Endothelial cell of umbilical vein (primary cell): ENCODE measurements around the gene NUMA1. TPM values are rescaled to one million over a fixed set of nuclear protein-coding genes. Genes with fewer than 3 reads are reported as not detected.

Experiments
- BruUV-seq: library from RNA; stranded (reverse); fragments of 400-500 nt; replicated peaks from 2 replicates; lab custom pipeline; 2021; lab: Mats Ljungman, UMichigan
- CTCF ChIA-PET: fragments of 300-600, 350-600 bp; sonication (Branson Sonifier 250); formaldehyde crosslinking; loops from one replicate; lab custom pipeline; 2021; ENCODE audit warnings: antibody characterized with exemption, inconsistent platforms; lab: Charles Lee
- POLR2A ChIA-PET: fragments of 300-600, 350-600 bp; sonication (Branson Sonifier 250); formaldehyde crosslinking; loops from one replicate; lab custom pipeline; 2021; ENCODE audit warnings: antibody characterized with exemption, inconsistent platforms; lab: Charles Lee
- DNase-seq: peaks from one replicate; pipeline ENCODE4 v3.0.0-alpha.2; 2011; ENCODE audit warnings: low read depth, low spot score
- FAIRE-seq: peaks from 2 replicates; lab custom pipeline; 2011; peaks lifted over from hg19 to GRCh38; lab: Jason Lieb, UNC
- H2AFZ ChIP-seq: 2 replicates; pipeline ENCODE4 v1.6.0; 2012; ENCODE audit warnings: low read depth, low read length, control low read depth, inconsistent platforms
- H3K27ac ChIP-seq: 2 replicates; pipeline ENCODE4 v1.5.1; 2011; ENCODE audit warnings: low read depth, mild to moderate bottlenecking, control low read depth, low read length, moderate library complexity; ENCODE audit not compliant: insufficient read depth
- H3K27me3 ChIP-seq, 2 experiments: 2 replicates each; pipeline versions ENCODE4 v1.6.0 to v1.6.1; 2011; ENCODE audit warnings: low read length in 2 of 2, mixed read lengths in 1 of 2; ENCODE audit not compliant: control insufficient read depth in 2 of 2, insufficient read depth in 2 of 2
- H3K36me3 ChIP-seq, 2 experiments: 2 replicates in 1 of 2; 3 replicates in 1 of 2; pipeline ENCODE4 v1.5.1; 2011; ENCODE audit warnings: low read length in 2 of 2, mild to moderate bottlenecking in 1 of 2, moderate library complexity in 1 of 2; ENCODE audit not compliant: control insufficient read depth in 2 of 2, insufficient read depth in 2 of 2; ENCODE audit errors: extremely low read depth in 1 of 2
- H3K4me1 ChIP-seq: 3 replicates; pipeline ENCODE4 v1.5.1; 2011; ENCODE audit warnings: mild to moderate bottlenecking, low read length; ENCODE audit not compliant: control insufficient read depth, insufficient read depth; ENCODE audit errors: extremely low read depth
- H3K4me2 ChIP-seq: 2 replicates; pipeline ENCODE4 v1.6.1; 2011; ENCODE audit warnings: low read length, control low read depth, mixed read lengths; ENCODE audit not compliant: insufficient read depth
- H3K4me3 ChIP-seq, 3 experiments: fragments of 200-600 bp in 1 of 3; sonication (generic), shearing (Covaris generic) in 1 of 3; replicated peaks in 1 of 3; 2 replicates each; pipeline ENCODE4 v1.5.1; 2011 to 2016; ENCODE audit warnings: control low read depth in 3 of 3, low read length in 3 of 3, mild to moderate bottlenecking in 2 of 3, inconsistent platforms in 1 of 3, low read depth in 1 of 3, moderate library complexity in 1 of 3; ENCODE audit not compliant: insufficient read depth in 1 of 3
- H3K79me2 ChIP-seq: 2 replicates; pipeline ENCODE4 v1.6.0; 2012; ENCODE audit warnings: low read length, inconsistent platforms; ENCODE audit not compliant: control insufficient read depth, insufficient read depth
- H3K9ac ChIP-seq: replicated peaks from 2 replicates; pipeline ENCODE3; 2011; ENCODE audit warnings: low read length, control low read depth; ENCODE audit not compliant: insufficient read depth; ENCODE audit errors: extremely low read depth
- H3K9me1 ChIP-seq: replicated peaks from 3 replicates; pipeline ENCODE4 v1.6.0; 2011; ENCODE audit warnings: mild to moderate bottlenecking, low read length; ENCODE audit not compliant: control insufficient read depth, insufficient read depth; ENCODE audit errors: extremely low read depth
- H3K9me3 ChIP-seq: replicated peaks from 2 replicates; pipeline ENCODE4 v1.5.1; 2012; ENCODE audit warnings: low read length, inconsistent platforms; ENCODE audit not compliant: control insufficient read depth, insufficient read depth
- H4K20me1 ChIP-seq: replicated peaks from 2 replicates; pipeline ENCODE3; 2011; ENCODE audit warnings: mild to moderate bottlenecking, low read length; ENCODE audit not compliant: control insufficient read depth, insufficient read depth; ENCODE audit errors: extremely low read depth
- EZH2 ChIP-seq: IDR thresholded peaks from 2 replicates; pipeline ENCODE4 v1.6.1; 2012; ENCODE audit warnings: borderline replicate concordance, low read depth, mild to moderate bottlenecking, moderate library complexity, low read length, inconsistent platforms; ENCODE audit not compliant: severe bottlenecking
- FOS ChIP-seq: IDR thresholded peaks from 2 replicates; pipeline ENCODE4 v1.6.1; 2011; ENCODE audit warnings: mild to moderate bottlenecking, low read length, moderate library complexity, borderline replicate concordance; ENCODE audit not compliant: insufficient read depth
- GATA2 ChIP-seq: IDR thresholded peaks from 2 replicates; pipeline ENCODE4 v1.7.0; 2011; ENCODE audit warnings: low read depth, mild to moderate bottlenecking, moderate library complexity, mixed read lengths, low read length; ENCODE audit not compliant: insufficient read length, insufficient read depth
- JUN ChIP-seq: IDR thresholded peaks from 2 replicates; pipeline ENCODE4 v1.6.1; 2011; ENCODE audit warnings: borderline replicate concordance, low read depth; ENCODE audit not compliant: insufficient read length, insufficient read depth
- MYC ChIP-seq: IDR thresholded peaks from one replicate; pipeline ENCODE4 v1.6.1; 2011; ENCODE audit warnings: mild to moderate bottlenecking, low read depth, low read length
- POLR2A ChIP-seq: IDR thresholded peaks from 2 replicates; pipeline ENCODE4 v1.6.1; 2012; ENCODE audit warnings: low read depth, mild to moderate bottlenecking, control low read depth, low read length
- POLR2AphosphoS5 ChIP-seq: IDR thresholded peaks from 2 replicates; pipeline ENCODE4 v1.6.1; 2012; ENCODE audit warnings: low read depth, mild to moderate bottlenecking, control low read depth, low read length, moderate library complexity; ENCODE audit not compliant: insufficient read depth
- dilution Hi-C: fragments of 300-500 bp; cut with MboI; formaldehyde crosslinking; loops from one replicate; pipeline ENCODE4 v1.15.0; 2019; ENCODE audit warnings: low sequenced_read_pairs; ENCODE audit not compliant: extremely low pct_ligation_motif_present
- intact Hi-C: fragments of 100-400 bp; cut with micrococcal nuclease; formaldehyde crosslinking; loops from one replicate; pipeline ENCODE4 v1.10.0; 2022
- polyA plus RNA-seq, 4 experiments: library from polyadenylated mRNA; depleted of rRNA in 3 of 4; stranded (reverse) in 3 of 4; unstranded in 1 of 4; fragments of >200 nt; gene quantifications; 2 replicates each; pipeline versions ENCODE4 v1.2.1 to v1.2.3, GENCODE V29; 2011 to 2012; ENCODE audit warnings: missing spikeins in 1 of 4
- total RNA-seq: library from RNA; stranded (reverse); gene quantifications from 2 replicates; pipeline ENCODE4 v1.2.3, GENCODE V29; 2021
- TF ChIP-seq, protein P1 (sequence below): IDR thresholded peaks from 2 replicates; pipeline ENCODE4 v1.6.1; 2011; ENCODE audit not compliant: insufficient read depth, insufficient read length
- TF ChIP-seq, protein P2 (sequence below), 2 donors: IDR thresholded peaks; 1 replicate in 1 of 2; 2 replicates in 1 of 2; pipeline ENCODE4 v1.5.1; 2011; ENCODE audit warnings: low read length in 2 of 2, mild to moderate bottlenecking in 2 of 2, moderate library complexity in 2 of 2, control low read depth in 1 of 2, inconsistent platforms in 1 of 2, low read depth in 1 of 2; ENCODE audit not compliant: insufficient read depth in 1 of 2; ENCODE audit errors: extremely low read depth in 1 of 2

Gene NUMA1
- total and polyA plus RNA-seq, 2 donors (not counting 3 experiments of a cell fraction or from before 2014, with no cell fraction given), result 120 to 164 TPM

DNA sequence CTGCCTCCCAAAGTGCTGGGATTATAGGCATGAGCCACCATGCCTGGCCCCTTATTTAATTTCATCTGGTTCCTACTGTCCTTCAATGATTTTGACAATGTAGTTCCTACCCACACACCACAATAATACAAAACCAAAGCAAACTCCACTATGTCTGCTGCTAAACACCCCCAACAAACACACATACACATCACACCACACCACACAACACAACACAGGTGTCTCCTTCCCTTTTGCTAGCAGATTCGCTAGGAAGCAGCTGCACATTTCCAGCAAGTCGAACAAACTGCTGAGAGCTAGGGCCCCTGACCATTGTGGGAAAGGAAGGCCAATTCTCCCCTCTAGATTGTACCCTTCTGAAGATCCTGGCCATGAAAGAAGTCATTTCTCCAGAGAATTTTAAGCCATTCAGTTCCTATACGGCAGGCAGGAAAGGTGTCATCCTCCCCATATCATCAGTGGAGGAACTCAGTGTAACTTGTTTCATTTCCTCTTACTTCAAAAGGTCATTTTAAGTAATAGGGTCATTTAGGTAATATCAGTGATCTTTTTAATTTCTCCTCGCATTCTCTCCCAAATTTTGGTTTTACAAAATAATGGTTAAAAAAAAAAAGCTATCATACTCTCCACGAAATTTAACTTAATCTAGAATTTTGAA lies 18.5 kb downstream of the NUMA1 start:
- FAIRE-seq (no peak), DNase-seq (no peak)
- Histone ChIP-seq H2AFZ (no peak overlapping the region), H3K9me3 (no peaks in the 10 kb centered on the region), H4K20me1 (no peaks in the 10 kb centered on the region), H3K9me1 (no peaks in the 10 kb centered on the region), H3K4me1 (peaks cover 6% of the 10 kb centered on the region), H3K4me2 (no peak overlapping the region), H3K9ac (no peak overlapping the region), H3K79me2 (peaks cover 35% of the 10 kb centered on the region), H3K27me3 (no peaks in the 10 kb centered on the region), H3K36me3 (peaks cover 0 to 3% of the 10 kb centered on the region in 2 experiments), H3K4me3 (no peak overlapping the region), H3K27ac (no peak overlapping the region)
- BruUV-seq, result no TSS peak
- ChIA-PET POLR2A (interaction anchor here (0.6 kb wide), 1 partner anchor 19 kb away, joined by 7 read pairs; no protein-coding TSS in a partner anchor), CTCF (no interaction called here)
- intact Hi-C loops, result no loop called here
- dilution Hi-C loops, result no loop called here
- TF ChIP-seq, protein P1, sequence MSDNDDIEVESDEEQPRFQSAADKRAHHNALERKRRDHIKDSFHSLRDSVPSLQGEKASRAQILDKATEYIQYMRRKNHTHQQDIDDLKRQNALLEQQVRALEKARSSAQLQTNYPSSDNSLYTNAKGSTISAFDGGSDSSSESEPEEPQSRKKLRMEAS, result no peak
- no peak for TF ChIP-seq POLR2A
- no peak for TF ChIP-seq JUN
- no peak for TF ChIP-seq EZH2
- TF ChIP-seq MYC, result no peak
- TF ChIP-seq, protein P2, sequence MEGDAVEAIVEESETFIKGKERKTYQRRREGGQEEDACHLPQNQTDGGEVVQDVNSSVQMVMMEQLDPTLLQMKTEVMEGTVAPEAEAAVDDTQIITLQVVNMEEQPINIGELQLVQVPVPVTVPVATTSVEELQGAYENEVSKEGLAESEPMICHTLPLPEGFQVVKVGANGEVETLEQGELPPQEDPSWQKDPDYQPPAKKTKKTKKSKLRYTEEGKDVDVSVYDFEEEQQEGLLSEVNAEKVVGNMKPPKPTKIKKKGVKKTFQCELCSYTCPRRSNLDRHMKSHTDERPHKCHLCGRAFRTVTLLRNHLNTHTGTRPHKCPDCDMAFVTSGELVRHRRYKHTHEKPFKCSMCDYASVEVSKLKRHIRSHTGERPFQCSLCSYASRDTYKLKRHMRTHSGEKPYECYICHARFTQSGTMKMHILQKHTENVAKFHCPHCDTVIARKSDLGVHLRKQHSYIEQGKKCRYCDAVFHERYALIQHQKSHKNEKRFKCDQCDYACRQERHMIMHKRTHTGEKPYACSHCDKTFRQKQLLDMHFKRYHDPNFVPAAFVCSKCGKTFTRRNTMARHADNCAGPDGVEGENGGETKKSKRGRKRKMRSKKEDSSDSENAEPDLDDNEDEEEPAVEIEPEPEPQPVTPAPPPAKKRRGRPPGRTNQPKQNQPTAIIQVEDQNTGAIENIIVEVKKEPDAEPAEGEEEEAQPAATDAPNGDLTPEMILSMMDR (IDR thresholded peaks at IDR 0.05; ENCODE audit: extremely low read depth in 1 of 2, insufficient read depth in 1 of 2, low read depth in 1 of 2, low read length in 2 of 2), result no peak
- TF ChIP-seq GATA2, result no peak
- TF ChIP-seq FOS, result no peak
- TF ChIP-seq POLR2AphosphoS5, result no peak
